HG03521 (cell line): Measurements from ENCODE around the gene TBX4.
"Not testable (repeated sequence)": the region's sequence is repeated elsewhere in the genome, so short reads cannot be mapped to it uniquely, and the experiment has no call there.

ENCODE experiments used
- ATAC-seq: cut with Tn5 transposase; IDR thresholded peaks from one replicate; pipeline ENCODE4 v1.9.1; 2021; ENCODE audit warnings: mild to moderate bottlenecking, moderate library complexity; ENCODE audit not compliant: unreplicated experiment

The TBX4 gene

DNA sequence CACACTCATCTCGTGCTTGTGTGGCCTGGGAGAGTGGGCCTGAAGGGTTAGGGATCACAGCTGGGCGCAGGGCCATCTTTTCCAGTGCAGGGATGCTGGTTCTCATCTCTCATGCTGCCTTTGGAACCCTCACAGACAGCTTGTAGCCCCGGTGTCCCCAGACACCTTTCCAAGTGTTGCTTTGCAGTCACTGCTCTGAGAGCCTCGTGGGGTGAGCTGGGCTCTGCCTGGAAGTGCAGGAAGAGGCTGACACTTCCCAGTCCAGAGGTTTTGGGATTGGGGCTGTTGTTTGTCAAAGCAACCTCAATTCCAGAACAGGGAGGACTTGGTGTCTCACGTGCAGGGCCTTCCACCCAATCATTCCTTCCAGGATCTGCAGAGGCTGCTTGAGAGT lies 28.2 kb downstream of the TBX4 start:
- no peak for ATAC-seq

GRCh38 chr17:61481421-61481820 lies 29.2 kb downstream of the TBX4 start:
- ATAC-seq: no peak

- ATAC-seq: no peak
Measured at GRCh38 chr17:61482467-61482866, 30.2 kb downstream of the TBX4 start.

- ATAC-seq: no peak
Measured at GRCh38 chr17:61483778-61484116, 31.5 kb downstream of the TBX4 start.

DNA sequence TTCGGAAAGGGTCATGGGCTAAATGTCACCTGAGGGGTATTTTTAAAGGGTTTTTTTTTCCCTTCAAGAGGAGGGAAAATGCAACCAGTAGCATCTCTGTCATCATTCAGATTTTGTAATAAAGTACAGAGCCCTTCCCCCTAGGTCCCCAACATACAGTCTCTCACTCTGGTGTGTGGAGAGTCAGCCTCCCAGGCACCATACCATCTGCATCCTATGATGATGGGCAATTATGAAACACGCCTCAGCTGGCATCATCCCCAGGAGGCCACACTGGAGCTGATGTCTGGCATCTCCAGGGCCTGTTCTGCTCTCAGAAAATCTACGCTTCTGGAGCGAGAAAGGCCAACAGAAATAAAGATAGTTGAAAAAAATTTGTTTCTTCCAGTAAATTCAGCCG lies 32.0 kb downstream of the TBX4 start:
- no peak for ATAC-seq

GRCh38 chr17:61485067-61485775 lies 33.0 kb downstream of the TBX4 start:
- no peak for ATAC-seq

DNA sequence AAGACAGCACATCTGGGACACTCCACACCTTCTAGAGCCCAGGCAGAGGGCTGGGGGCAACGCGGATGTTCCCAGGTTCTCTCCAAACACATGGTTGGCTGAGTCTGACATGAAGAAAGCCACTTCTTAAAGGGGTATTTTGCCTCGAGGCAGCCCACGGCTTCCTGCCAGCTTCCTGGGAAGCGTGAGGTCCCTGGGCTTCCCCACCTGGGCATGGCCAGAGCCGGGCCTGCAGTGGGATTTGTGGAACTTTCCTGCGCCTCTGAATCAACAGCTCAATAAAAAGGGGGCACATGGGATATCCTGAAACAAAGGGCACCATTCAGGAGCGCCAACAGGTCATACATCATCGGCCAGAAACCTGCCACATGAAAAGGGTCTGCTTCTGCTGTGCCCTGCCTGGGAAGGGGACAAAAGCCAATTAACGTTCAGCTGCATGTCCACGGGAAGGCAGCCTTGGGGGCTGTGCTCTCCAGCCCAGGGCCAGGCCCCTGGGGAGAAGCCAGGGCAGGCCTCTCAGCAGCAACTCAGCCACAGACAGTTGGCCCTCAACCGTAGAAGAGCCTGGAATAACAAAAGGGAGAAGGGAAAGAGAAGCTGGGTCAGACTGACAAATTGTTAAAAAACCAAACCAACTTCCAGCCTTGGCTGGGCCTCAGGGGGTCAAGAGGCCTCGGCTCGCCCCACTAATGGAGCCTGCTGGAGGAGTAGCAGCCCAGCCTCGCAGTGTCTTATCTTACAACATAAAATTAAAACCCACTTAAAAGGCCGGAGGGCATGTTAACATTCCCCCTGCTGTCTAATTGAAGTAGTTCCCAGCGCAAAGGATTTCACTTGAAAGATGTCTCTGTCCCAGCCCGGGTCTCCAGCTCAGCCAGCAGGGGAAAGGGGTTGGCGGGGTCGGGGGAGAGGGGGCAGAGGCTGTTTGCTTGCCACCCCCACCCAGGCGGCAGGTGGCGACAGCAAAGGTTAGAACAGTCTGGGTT lies 34.2 kb downstream of the TBX4 start:
- ATAC-seq: no peak

DNA sequence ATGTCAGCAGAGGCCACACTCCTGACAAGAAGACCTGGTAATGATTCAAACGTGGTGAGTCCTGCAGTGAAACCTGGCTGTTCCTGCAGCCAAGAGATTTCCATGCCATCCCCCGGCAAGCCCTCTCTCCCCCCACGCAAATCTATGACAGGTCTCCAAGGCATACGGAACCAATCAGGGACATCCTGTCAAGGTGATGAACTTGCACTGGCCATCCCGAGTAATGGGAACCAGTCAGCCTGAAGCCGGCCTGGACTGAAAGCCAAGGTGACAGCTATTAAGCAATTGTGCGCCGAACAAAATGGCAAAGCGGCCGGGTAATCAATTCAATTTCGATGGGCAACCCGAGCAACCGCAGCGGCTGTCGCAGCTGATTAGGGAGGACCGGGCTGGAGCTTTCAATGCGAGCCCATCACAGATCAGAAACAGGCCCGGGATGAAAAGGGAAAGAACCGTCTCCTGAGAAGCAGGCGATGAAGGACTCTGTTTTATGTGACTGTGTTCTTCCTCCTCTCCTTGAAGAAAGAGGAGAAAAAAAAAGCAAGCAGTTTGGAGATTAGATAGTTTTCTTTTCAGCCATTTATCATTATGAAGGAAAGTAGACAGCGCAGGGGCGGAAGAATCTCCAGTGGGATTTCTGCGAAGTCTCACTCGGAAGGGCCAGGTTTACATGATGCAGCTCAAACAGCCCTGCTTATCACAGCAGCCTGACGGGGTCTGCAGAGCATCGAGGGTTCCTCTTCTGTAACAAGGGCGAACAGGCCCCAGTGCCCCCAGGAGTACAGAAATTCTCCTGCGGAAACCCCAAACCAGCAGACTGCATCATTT lies 35.2 kb downstream of the TBX4 start:
- no peak for ATAC-seq

- no peak for ATAC-seq
Measured at GRCh38 chr17:61487989-61488595, 35.9 kb downstream of the TBX4 start.

DNA sequence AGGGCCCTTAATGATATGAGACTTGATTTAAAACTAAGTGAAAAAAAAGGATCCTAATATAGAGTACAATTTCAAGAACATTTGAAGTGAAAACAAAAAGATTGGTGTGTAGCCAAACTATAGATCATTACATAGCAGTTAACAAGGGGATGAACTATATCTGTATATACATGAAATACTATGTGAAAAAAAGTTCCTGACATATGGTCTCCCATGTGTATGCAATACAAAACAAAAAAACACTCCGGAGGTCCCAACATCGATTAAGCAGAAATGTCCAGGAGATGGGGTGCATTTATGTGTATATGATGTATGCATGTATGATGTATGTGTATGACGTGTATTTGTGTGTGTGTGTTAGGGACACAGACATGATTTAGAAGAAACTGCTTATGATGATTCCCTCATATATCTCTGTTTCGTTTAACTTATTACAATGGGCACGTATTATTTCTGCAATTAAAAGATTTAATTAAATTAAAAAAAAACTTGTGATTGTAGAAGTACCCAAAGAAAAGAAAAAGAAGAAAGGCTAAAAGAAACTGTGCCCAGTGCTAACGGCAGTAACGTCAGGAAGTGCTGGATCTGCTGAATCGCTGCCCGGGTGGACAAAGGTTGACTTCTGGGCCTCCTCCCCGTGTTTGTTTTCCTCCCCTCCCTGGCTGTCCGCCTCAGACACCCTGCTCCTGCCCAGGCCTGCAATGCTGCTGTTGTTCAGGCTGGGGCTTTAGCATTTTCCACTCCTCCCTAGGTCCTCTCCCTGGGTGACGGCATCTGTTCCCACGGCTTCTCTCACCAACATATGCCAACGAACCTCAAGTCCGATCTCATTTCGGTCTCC lies 36.9 kb downstream of the TBX4 start:
- ATAC-seq: no peak

DNA sequence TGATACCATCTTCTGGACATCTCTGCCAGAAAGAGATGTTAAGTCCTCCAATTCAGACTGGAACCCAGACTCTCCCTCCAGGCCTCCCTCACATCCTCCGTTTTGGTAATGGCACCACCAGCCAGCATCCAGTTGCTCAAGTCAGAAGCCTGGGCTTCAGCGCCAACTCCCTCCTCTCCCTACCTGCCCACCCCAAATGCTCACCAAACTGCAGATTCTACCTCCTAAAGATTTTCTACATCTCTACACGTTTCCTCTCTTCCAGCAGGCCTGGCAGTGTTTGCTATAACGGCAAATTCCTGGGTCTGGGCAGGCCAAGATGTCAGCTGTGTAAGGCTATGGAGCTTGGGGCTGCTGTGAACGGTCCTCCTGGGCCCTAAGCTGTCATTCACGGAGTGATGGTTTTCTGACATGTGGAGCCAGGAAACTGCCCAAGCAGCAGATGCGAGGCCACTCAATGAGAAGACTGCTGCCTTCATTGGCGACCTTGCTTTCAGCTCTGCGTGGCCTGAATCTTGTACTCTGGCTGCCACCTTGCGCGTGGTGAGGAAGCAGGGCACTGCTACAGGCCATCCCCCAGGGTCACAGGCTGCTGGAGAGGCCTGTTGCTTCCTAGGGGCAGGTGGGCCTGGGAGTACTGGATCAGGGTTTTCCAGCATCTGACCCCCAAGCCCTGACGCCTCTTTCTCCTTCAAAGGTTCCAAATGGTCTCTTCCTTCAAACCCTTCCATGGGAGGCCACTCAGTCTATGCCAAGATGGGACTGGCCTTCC lies 37.7 kb downstream of the TBX4 start:
- no peak for ATAC-seq

GRCh38 chr17:61490540-61490975 lies 38.3 kb downstream of the TBX4 start:
- no peak for ATAC-seq

- ATAC-seq: no peak
Measured at GRCh38 chr17:61491981-61492380, 39.8 kb downstream of the TBX4 start.

DNA sequence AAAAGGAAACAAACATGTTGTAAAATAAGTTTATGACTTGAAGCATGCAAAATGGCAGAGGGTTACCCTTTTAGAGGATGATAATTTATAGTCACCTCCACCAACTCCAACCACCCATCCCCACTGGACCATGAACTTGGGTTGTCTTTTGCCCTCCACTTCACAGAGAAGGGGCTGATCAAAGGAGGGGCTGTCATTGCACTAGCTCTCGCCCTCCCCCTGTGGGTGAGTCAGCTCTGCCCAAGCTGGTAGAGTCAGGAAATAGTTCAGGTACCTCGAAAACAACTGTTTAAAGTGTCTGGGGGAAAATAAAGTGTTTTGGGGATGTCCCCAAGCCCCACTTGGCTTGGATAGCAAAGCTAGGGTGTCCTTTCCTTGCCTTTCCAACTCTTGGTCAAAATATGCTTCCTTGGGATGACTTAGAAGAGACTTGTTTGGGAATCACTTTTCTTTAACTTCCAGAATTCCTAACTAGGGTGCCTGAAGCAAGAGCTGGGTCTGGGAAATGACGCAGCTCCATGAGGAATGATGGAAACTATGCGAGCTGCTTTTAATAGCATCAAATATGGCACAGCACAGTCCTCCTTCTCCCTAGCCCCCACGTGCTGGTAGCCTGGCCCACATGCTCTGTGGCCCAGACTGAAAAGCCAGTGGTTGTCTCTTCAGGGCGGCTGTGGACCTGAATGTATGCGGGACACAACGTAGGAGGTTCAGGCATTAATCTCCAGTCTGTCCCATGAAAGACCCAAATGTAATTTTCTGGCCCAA lies 40.7 kb downstream of the TBX4 start:
- no peak for ATAC-seq

DNA sequence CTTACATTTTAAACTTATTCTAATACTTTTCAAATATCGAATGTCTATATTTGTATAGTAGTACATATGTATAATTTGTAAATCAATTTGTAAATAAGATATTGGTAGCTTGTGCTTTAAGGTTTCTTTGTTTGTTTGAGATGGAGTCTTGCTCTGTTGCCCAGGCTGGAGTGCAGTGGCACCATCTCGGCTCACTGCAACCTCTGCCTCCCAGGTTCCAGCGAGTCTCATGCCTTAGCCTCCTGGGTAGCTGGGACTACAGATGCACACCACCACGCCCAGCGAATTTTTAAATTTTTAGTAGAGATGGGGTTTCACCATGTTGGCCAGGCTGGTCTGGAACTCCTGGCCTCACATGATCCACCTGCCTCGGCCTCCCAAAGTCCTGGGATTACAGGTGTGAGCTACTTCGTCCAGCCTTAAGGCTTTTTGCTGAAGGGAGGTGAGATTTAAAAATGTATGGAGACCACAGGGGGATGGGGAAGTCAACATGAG lies 41.7 kb downstream of the TBX4 start:
- not testable (repeated sequence) for ATAC-seq

- ATAC-seq: no peak
Measured at GRCh38 chr17:61494325-61495160, 42.3 kb downstream of the TBX4 start.

- no peak for ATAC-seq
Measured at GRCh38 chr17:61495161-61495857, 43.1 kb downstream of the TBX4 start.
